ENCODE results near the gene CCK. TPM values are rescaled to one million over a fixed set of nuclear protein-coding genes. Genes with fewer than 3 reads are reported as not detected.

The CCK gene
- total and polyA plus RNA-seq, 4 donors = 0.28 to 1.2 (median 0.41) TPM; not detected in 1

DNA sequence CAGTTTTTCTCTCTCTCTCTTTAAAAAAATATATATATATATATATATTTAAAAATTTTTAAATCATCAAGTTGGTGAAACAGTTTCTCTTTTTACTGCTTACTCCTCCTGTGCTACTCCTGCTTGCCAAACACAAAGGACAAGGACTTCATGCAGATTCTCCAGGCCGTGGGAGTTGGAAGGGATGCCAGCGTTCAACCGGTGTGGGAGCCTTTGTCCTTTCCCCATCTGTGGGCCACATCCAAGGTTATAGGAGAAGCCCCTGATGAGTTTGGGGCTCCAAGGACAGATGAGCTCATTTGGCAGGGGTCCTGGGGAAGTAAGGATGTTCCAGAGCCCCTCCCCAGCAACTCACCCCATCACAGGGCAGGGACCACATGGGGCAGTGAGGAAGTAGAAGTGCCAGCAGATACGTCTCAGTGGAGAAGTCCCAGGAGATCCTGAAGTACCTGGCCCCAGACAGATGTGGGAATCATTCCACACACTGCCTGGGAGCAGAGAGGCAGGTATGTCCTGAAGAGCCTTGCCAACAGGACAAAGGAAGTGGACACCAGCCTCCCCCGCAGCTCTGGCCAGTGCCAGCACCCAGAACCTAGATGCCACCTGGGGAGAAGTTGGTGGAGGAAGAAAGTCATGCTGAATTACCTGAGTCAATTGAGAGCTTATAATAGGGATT lies 36.6 kb downstream of the CCK start:
- no peak for DNase-seq
- no peaks in the 10 kb centered on the region for H3K9me3 ChIP-seq (ENCODE audit: control insufficient read depth in 4 of 4, insufficient read depth in 3 of 4, low read length in 3 of 4)

GRCh38 chr3:42228796-42229195 lies 37.2 kb downstream of the CCK start:
- WGBS, 2 donors = 48 to 52% methylated on average over 5 of the region's 5 CpGs
- peaks cover 0 to 2% (median 0%) of the 10 kb centered on the region in 4 donors for H3K36me3 ChIP-seq (ENCODE audit: control insufficient read depth in 4 of 4, insufficient read depth in 4 of 4, low read length in 4 of 4)
- H3K27ac ChIP-seq (ENCODE audit: low read depth in 1 of 2, low read length in 1 of 2) = no peak overlapping the region
- no peak overlapping the region for H3K9ac ChIP-seq (ENCODE audit: insufficient read depth in 1 of 2, low read length in 2 of 2)
- DNase-seq (no peak), ATAC-seq (ENCODE audit: insufficient read depth, low FRiP score) (no peak)
- TF ChIP-seq, protein P1, sequence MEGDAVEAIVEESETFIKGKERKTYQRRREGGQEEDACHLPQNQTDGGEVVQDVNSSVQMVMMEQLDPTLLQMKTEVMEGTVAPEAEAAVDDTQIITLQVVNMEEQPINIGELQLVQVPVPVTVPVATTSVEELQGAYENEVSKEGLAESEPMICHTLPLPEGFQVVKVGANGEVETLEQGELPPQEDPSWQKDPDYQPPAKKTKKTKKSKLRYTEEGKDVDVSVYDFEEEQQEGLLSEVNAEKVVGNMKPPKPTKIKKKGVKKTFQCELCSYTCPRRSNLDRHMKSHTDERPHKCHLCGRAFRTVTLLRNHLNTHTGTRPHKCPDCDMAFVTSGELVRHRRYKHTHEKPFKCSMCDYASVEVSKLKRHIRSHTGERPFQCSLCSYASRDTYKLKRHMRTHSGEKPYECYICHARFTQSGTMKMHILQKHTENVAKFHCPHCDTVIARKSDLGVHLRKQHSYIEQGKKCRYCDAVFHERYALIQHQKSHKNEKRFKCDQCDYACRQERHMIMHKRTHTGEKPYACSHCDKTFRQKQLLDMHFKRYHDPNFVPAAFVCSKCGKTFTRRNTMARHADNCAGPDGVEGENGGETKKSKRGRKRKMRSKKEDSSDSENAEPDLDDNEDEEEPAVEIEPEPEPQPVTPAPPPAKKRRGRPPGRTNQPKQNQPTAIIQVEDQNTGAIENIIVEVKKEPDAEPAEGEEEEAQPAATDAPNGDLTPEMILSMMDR (IDR thresholded peaks at IDR 0.05; ENCODE audit: control extremely low read depth, extremely low read depth) = no peak
- no peak overlapping the region for H3K4me3 ChIP-seq
- H3K27me3 ChIP-seq (ENCODE audit: control insufficient read depth in 3 of 3, insufficient read depth in 3 of 3, low read length in 2 of 3) = no peaks in the 10 kb centered on the region
- H3K9me3 ChIP-seq (ENCODE audit: control insufficient read depth in 4 of 4, insufficient read depth in 3 of 4, low read length in 3 of 4) = no peaks in the 10 kb centered on the region
- H3K4me1 ChIP-seq (ENCODE audit: control insufficient read depth in 5 of 5, insufficient read depth in 5 of 5, low read length in 5 of 5) = peaks cover 0 to 3% (median 0%) of the 10 kb centered on the region in 5 donors

More for the DNA sequence above, 36.6 kb downstream of the CCK start:
- H3K36me3 ChIP-seq (ENCODE audit: control insufficient read depth in 4 of 4, insufficient read depth in 4 of 4, low read length in 4 of 4) = peaks cover 0 to 2% (median 0%) of the 10 kb centered on the region in 4 donors
- H3K9ac ChIP-seq (ENCODE audit: insufficient read depth in 1 of 2, low read length in 2 of 2) = no peak overlapping the region
- WGBS, 2 donors = 64 to 76% methylated on average over 5 of the region's 5 CpGs
- no peak overlapping the region for H3K4me3 ChIP-seq
- no peak overlapping the region for H3K27ac ChIP-seq (ENCODE audit: low read depth in 1 of 2, low read length in 1 of 2)
- peaks cover 0 to 3% (median 0%) of the 10 kb centered on the region in 5 donors for H3K4me1 ChIP-seq (ENCODE audit: control insufficient read depth in 5 of 5, insufficient read depth in 5 of 5, low read length in 5 of 5)
- no peaks in the 10 kb centered on the region for H3K27me3 ChIP-seq (ENCODE audit: control insufficient read depth in 3 of 3, insufficient read depth in 3 of 3, low read length in 2 of 3)
- TF ChIP-seq, protein P1 (IDR thresholded peaks at IDR 0.05; ENCODE audit: control extremely low read depth, extremely low read depth) = no peak
- no peak for ATAC-seq (ENCODE audit: insufficient read depth, low FRiP score)

GRCh38 chr3:42226470-42227425 lies 39.2 kb downstream of the CCK start:
- DNase-seq (no peak), ATAC-seq (ENCODE audit: insufficient read depth, low FRiP score) (no peak)
- H3K27me3 ChIP-seq (ENCODE audit: control insufficient read depth in 3 of 3, insufficient read depth in 3 of 3, low read length in 2 of 3) = no peaks in the 10 kb centered on the region
- H3K4me1 ChIP-seq (ENCODE audit: control insufficient read depth in 5 of 5, insufficient read depth in 5 of 5, low read length in 5 of 5) = peaks cover 0 to 3% (median 0%) of the 10 kb centered on the region in 5 donors
- H3K9ac ChIP-seq (ENCODE audit: insufficient read depth in 1 of 2, low read length in 2 of 2) = no peak overlapping the region
- H3K27ac ChIP-seq (ENCODE audit: low read depth in 1 of 2, low read length in 1 of 2) = no peak overlapping the region
- TF ChIP-seq, protein P1 (IDR thresholded peaks at IDR 0.05; ENCODE audit: control extremely low read depth, extremely low read depth) = no peak
- peaks cover 0 to 13% (median 4%) of the 10 kb centered on the region in 4 donors for H3K36me3 ChIP-seq (ENCODE audit: control insufficient read depth in 4 of 4, insufficient read depth in 4 of 4, low read length in 4 of 4)
- H3K9me3 ChIP-seq (ENCODE audit: control insufficient read depth in 4 of 4, insufficient read depth in 3 of 4, low read length in 3 of 4) = peaks cover 0 to 1% (median 0%) of the 10 kb centered on the region in 4 donors
- no peak overlapping the region for H3K4me3 ChIP-seq
- 76 to 81% methylated on average over 11 of the region's 11 CpGs for WGBS, 2 donors
